SU-DHL-6 (cell line): ENCODE results near the gene C11orf86.

ENCODE experiments used
- H2AFZ ChIP-seq: fragments of 200-600 bp; sonication (generic); 2 replicates; pipeline ENCODE4 v1.6.1; 2014; ENCODE audit warnings: low read depth, mild to moderate bottlenecking, moderate library complexity, mixed read lengths, antibody characterized with exemption, low read length; ENCODE audit not compliant: severe bottlenecking
- H3F3A ChIP-seq: fragments of 200-600 bp; shearing (Covaris generic); 2 replicates; pipeline ENCODE4 v1.6.0; 2016; ENCODE audit warnings: antibody characterized with exemption, mild to moderate bottlenecking; ENCODE audit not compliant: insufficient read depth
- H3K27ac ChIP-seq: fragments of 200-600 bp; sonication (generic); 2 replicates; pipeline ENCODE4 v1.5.1; 2016; ENCODE audit warnings: low read depth, mild to moderate bottlenecking, low read length, moderate library complexity, mixed read lengths
- H3K27me3 ChIP-seq: fragments of 200-600 bp; sonication (generic), shearing (Covaris generic); 2 replicates; pipeline ENCODE4 v1.6.0; 2014; ENCODE audit warnings: mild to moderate bottlenecking, low read length
- H3K36me3 ChIP-seq: fragments of 200-600 bp; sonication (generic); 2 replicates; pipeline ENCODE4 v1.6.1; 2014; ENCODE audit warnings: mild to moderate bottlenecking, low read length, mixed read lengths
- H3K4me2 ChIP-seq: fragments of 300-600, 200-600 bp; shearing (Covaris generic), sonication (generic); 2 replicates; pipeline ENCODE4 v1.6.0; 2014; ENCODE audit warnings: low read length, low read depth, mild to moderate bottlenecking; ENCODE audit not compliant: poor library complexity, severe bottlenecking
- H3K4me3 ChIP-seq: fragments of 200-600 bp; sonication (generic); 2 replicates; pipeline ENCODE4 v1.5.1; 2014; ENCODE audit warnings: antibody characterized with exemption, low read length, mild to moderate bottlenecking, mixed read lengths; ENCODE audit not compliant: insufficient read depth, poor library complexity, severe bottlenecking
- H3K79me2 ChIP-seq: fragments of 200-600 bp; sonication (generic); 2 replicates; pipeline ENCODE4 v1.6.1; 2014; ENCODE audit warnings: mild to moderate bottlenecking, low read length, moderate library complexity; ENCODE audit not compliant: insufficient read depth
- H3K9ac ChIP-seq: fragments of 200-600 bp; sonication (generic); 2 replicates; pipeline ENCODE4 v1.7.0; 2014; ENCODE audit warnings: mild to moderate bottlenecking, low read length
- H3K9me2 ChIP-seq: fragments of 200-600 bp; sonication (generic); replicated peaks from 2 replicates; pipeline ENCODE4 v1.6.1; 2014; ENCODE audit warnings: low read length; ENCODE audit not compliant: insufficient read depth
- H3K9me3 ChIP-seq: fragments of 200-600 bp; sonication (generic); 2 replicates; pipeline ENCODE4 v1.6.1; 2014; ENCODE audit warnings: low read length, mixed read lengths; ENCODE audit not compliant: insufficient read depth
- H4K20me1 ChIP-seq: fragments of 200-600 bp; sonication (generic); 2 replicates; pipeline ENCODE4 v1.6.1; 2014; ENCODE audit warnings: low read depth, mild to moderate bottlenecking, antibody characterized with exemption, low read length, moderate library complexity, mixed read lengths
- CTCF ChIP-seq: fragments of 200-600 bp; sonication (generic); IDR thresholded peaks from one replicate; pipeline ENCODE4 v1.5.1; 2017; ENCODE audit warnings: antibody characterized with exemption, mild to moderate bottlenecking, low read length, moderate library complexity; ENCODE audit not compliant: insufficient read depth, poor library complexity, severe bottlenecking
- EZH2phosphoT487 ChIP-seq: fragments of 200-600 bp; sonication (generic), shearing (Covaris generic); conservative IDR thresholded peaks from 2 replicates; pipeline ENCODE4 v1.6.1; 2018; ENCODE audit warnings: mild to moderate bottlenecking, antibody characterized with exemption, low read length, moderate library complexity, mixed read lengths

Gene C11orf86

DNA sequence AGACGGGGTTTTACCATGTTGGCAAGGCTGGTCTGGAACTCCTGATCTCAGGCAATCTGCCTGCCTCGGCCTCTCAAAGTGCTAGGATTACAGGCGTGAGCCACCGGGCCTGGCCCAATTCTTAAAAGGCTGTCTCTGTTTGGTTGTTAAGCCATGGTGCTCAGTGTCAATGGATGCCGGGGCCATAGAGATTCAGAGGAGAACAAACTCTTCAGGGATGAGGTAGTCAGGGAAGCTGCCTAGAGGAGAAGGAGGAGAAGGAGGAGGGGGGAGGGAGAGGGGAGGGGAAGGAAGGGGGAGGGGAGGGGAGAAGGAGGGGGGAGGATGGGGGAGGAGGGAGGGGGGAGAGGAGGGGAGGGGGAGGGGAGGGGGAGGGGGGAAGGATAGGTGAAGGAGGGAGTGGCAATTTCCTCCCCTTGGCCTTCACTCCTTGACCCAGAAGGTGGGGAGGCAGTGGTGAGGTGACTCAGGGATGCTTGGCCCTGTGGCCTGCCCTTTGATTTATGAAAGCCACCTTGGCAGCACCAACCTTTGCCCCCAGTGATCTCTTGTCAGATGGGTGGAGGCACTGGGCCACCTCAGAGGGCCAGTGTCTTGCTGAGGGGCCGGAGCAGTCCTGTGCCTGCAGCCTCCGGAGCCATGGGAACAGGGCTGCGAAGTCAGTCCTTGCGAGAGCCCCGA is at the start of gene C11orf86:
TSS of gene C11orf86 (plus strand) at position 581 of the 681 bp plus-strand sequence. CDS start at position 640, 59 bp downstream.
- Histone ChIP-seq H3K27ac (no peak within 1 kb of the TSS), H3F3A (no peaks in the 10 kb centered on the region), H2AFZ (no peak within 1 kb of the TSS), H3K9ac (no peak within 1 kb of the TSS), H4K20me1 (no peaks in the 10 kb centered on the region), H3K9me2 (no peaks in the 10 kb centered on the region), H3K79me2 (no peaks in the 10 kb centered on the region), H3K4me3 (no peak within 1 kb of the TSS), H3K4me2 (no peak within 1 kb of the TSS), H3K36me3 (no peaks in the 10 kb centered on the region), H3K9me3 (no peaks in the 10 kb centered on the region), H3K27me3 (no peaks in the 10 kb centered on the region)
- TF ChIP-seq EZH2phosphoT487 (no peak), CTCF (no peak)

GRCh38 chr11:66929753-66930152 is 45.4 kb upstream of the C11orf86 start:
- Histone ChIP-seq H3K4me2 (no peak overlapping the region), H3F3A (no peaks in the 10 kb centered on the region), H2AFZ (no peak overlapping the region), H3K36me3 (no peaks in the 10 kb centered on the region), H3K27ac (no peak overlapping the region), H3K27me3 (no peaks in the 10 kb centered on the region), H3K9me2 (no peaks in the 10 kb centered on the region), H3K9me3 (no peaks in the 10 kb centered on the region), H3K79me2 (no peaks in the 10 kb centered on the region), H4K20me1 (no peaks in the 10 kb centered on the region), H3K4me3 (no peak overlapping the region), H3K9ac (no peak overlapping the region)
- no peak for TF ChIP-seq CTCF
- no peak for TF ChIP-seq EZH2phosphoT487

DNA sequence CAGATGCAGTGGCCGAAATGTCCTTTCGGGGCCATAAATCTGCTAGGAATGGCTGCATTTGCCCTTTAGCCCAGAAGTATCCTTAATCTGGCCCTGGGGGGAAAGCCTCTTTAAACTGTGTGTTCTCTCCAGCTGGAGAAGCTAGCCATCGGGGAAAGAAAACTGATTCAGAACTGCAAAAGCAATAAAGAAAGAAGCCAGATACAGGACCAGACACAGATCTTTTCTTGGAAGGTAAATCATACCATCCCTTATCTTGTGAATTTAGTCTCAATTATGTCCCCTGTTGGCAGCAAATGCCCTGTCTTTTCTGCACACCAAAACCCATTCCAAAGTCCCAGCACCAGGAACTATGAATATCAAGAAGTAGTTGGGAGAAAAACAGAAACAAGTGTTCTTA is 42.6 kb upstream of the C11orf86 start:
- no peak overlapping the region for H2AFZ ChIP-seq
- no peaks in the 10 kb centered on the region for H3K9me3 ChIP-seq
- H3K4me2 ChIP-seq: no peak overlapping the region
- H3K27me3 ChIP-seq: no peaks in the 10 kb centered on the region
- no peaks in the 10 kb centered on the region for H3K9me2 ChIP-seq
- no peak overlapping the region for H3K4me3 ChIP-seq
- H3F3A ChIP-seq: no peaks in the 10 kb centered on the region
- H4K20me1 ChIP-seq: no peaks in the 10 kb centered on the region
- TF ChIP-seq CTCF (no peak), EZH2phosphoT487 (no peak)
- H3K9ac ChIP-seq: no peak overlapping the region
- no peaks in the 10 kb centered on the region for H3K36me3 ChIP-seq
- H3K27ac ChIP-seq: no peak overlapping the region
- H3K79me2 ChIP-seq: no peaks in the 10 kb centered on the region
